ENCODE measurements around the gene FAM131A. TPM values are rescaled to one million over a fixed set of nuclear protein-coding genes. Genes with fewer than 3 reads are reported as not detected.
A peak's percentile ranks its signal among the peaks of the same experiment; 100 is the strongest.

Gene FAM131A
- total and polyA plus RNA-seq, 2 of the 4 experiments (the other 2 are of a cell fraction) = 10.8 to 19.5 TPM

- peak within 1 kb of the TSS; percentile 88 to 90 for H4K8ac ChIP-seq (ENCODE audit: low read depth in 2 of 2, low read length in 2 of 2)
- ATAC-seq (ENCODE audit: low read depth) = peak; percentile 80
- peak; percentile 94 for DNase-seq
- no TSS peak for BruUV-seq (replicated peaks)
- peak within 1 kb of the TSS; percentile 85 for H2AFZ ChIP-seq (replicated peaks; ENCODE audit: low read length, poor library complexity)
- H3K4me3 ChIP-seq (ENCODE audit: insufficient read depth, low read depth, low read length) = peak within 1 kb of the TSS; percentile 91
- in situ Hi-C loops (cut with MboI; ENCODE audit: low sequenced_read_pairs) (no loop called here), intact Hi-C loops (cut with micrococcal nuclease) (loop anchor here (1.0 to 2.0 kb wide), 2 partner anchors 15 to 48 kb away; partner anchors contain the start of gene PSMD2), dilution Hi-C loops (cut with HindIII; ENCODE audit: low sequenced_read_pairs, unreplicated experiment) (no loop called here)
- H4K91ac ChIP-seq (ENCODE audit: insufficient read depth, low read depth, low read length) = peak within 1 kb of the TSS; percentile 97
- peak within 1 kb of the TSS; percentile 99 for H3K27ac ChIP-seq (ENCODE audit: insufficient read depth, low read length)
- WGBS, 2 experiments (ENCODE audit: extremely low coverage in 2 of 2, insufficient read length in 1 of 2) = 0% methylated on average over 4 of the region's 40 CpGs; no CpG with 5 or more reads in 1 of the 2 experiments
- peaks cover 0 to 24% of the 10 kb centered on the region in 2 experiments; a peak in 2 of 4 replicates for H3K79me1 ChIP-seq (ENCODE audit: low read depth in 1 of 2, low read length in 2 of 2)
- peak within 1 kb of the TSS; percentile 95 for H3K14ac ChIP-seq (replicated peaks; ENCODE audit: low read depth, low read length)
- peaks cover 23% of the 10 kb centered on the region for H3K36me3 ChIP-seq (ENCODE audit: control insufficient read depth, insufficient read depth, low read length)
- peaks cover 15% of the 10 kb centered on the region for H3K9me1 ChIP-seq (ENCODE audit: insufficient read depth, low read length)
- peak within 1 kb of the TSS; percentile 98 for H3K9ac ChIP-seq (ENCODE audit: low read depth, low read length)
- peak within 1 kb of the TSS; percentile 97 for H3K4ac ChIP-seq (ENCODE audit: low read depth, low read length)
- H2AK5ac ChIP-seq (ENCODE audit: low read depth, low read length) = peak within 1 kb of the TSS; percentile 63
- H2BK15ac ChIP-seq (ENCODE audit: low read depth, low read length) = peak within 1 kb of the TSS; percentile 70; the same call in 1 of the 3 replicates
- TF ChIP-seq, protein P1, sequence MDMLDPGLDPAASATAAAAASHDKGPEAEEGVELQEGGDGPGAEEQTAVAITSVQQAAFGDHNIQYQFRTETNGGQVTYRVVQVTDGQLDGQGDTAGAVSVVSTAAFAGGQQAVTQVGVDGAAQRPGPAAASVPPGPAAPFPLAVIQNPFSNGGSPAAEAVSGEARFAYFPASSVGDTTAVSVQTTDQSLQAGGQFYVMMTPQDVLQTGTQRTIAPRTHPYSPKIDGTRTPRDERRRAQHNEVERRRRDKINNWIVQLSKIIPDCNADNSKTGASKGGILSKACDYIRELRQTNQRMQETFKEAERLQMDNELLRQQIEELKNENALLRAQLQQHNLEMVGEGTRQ (IDR thresholded peaks at IDR 0.05; ENCODE audit: low read depth, low read length) = peak; percentile 100
- peak; percentile 37; the same call in 1 of the 2 replicates for TF ChIP-seq FOS (IDR thresholded peaks at IDR 0.05; ENCODE audit: low read depth, low read length)
- no peak for TF ChIP-seq CEBPB (IDR thresholded peaks at IDR 0.05; ENCODE audit: low read depth, low read length)
- peak; percentile 89 for TF ChIP-seq POLR2A (IDR thresholded peaks at IDR 0.05; ENCODE audit: low read depth, low read length)
- TF ChIP-seq SMC3 (IDR thresholded peaks at IDR 0.05; ENCODE audit: low read depth, low read length) = no peak
- peak; percentile 69; the same call in 1 of the 2 replicates for TF ChIP-seq MXI1 (IDR thresholded peaks at IDR 0.05; ENCODE audit: borderline replicate concordance, low read depth, low read length)
- peak; percentile 73; the same call in 1 of the 2 replicates for TF ChIP-seq MAZ (IDR thresholded peaks at IDR 0.05; ENCODE audit: borderline replicate concordance, low read depth, low read length)
- TF ChIP-seq RCOR1 (IDR thresholded peaks at IDR 0.05; ENCODE audit: insufficient replicate concordance, low read length) = no peak
- TF ChIP-seq RFX5 (IDR thresholded peaks at IDR 0.05; ENCODE audit: low read depth, low read length) = no peak
- TF ChIP-seq MAFK (IDR thresholded peaks at IDR 0.05; ENCODE audit: low read depth, low read length) = no peak
- peak; percentile 69 for TF ChIP-seq BHLHE40 (IDR thresholded peaks at IDR 0.05; ENCODE audit: low read depth, low read length)
- H3K27me3 ChIP-seq (ENCODE audit: control insufficient read depth, insufficient read depth, low read length) = no peaks in the 10 kb centered on the region
- H2BK5ac ChIP-seq (ENCODE audit: low read depth, low read length, poor library complexity, severe bottlenecking) = peak within 1 kb of the TSS; percentile 99
- no peaks in the 10 kb centered on the region for H3K9me3 ChIP-seq (ENCODE audit: control insufficient read depth, insufficient read depth, low read length)
- peak within 1 kb of the TSS; percentile 97 for H3K4me2 ChIP-seq (ENCODE audit: low read depth, low read length)
- H2AK9ac ChIP-seq (replicated peaks; ENCODE audit: low read depth, low read length, poor library complexity) = peak within 1 kb of the TSS; percentile 100
- H3K56ac ChIP-seq (ENCODE audit: extremely low read depth, insufficient read depth, low read length) = peak within 1 kb of the TSS; percentile 85
- CTCF ChIA-PET = no interaction called here
- no peak within 1 kb of the TSS for H2BK20ac ChIP-seq (ENCODE audit: low read depth, low read length)
- H3K4me1 ChIP-seq (ENCODE audit: control insufficient read depth, insufficient read depth, low read length) = peaks cover 16% of the 10 kb centered on the region
- POLR2A ChIA-PET (ENCODE audit: unreplicated experiment) = no interaction called here
- peaks cover 44% of the 10 kb centered on the region for H4K20me1 ChIP-seq (ENCODE audit: insufficient read depth, low read length)
- H3K18ac ChIP-seq (ENCODE audit: low read depth, low read length) = peak within 1 kb of the TSS; percentile 87
- peak within 1 kb of the TSS; percentile 93 for H4K5ac ChIP-seq (ENCODE audit: low read depth, low read length)
- peak within 1 kb of the TSS; percentile 95 for H3K23ac ChIP-seq (ENCODE audit: low read depth, low read length)
- peak within 1 kb of the TSS; percentile 83 for H2BK120ac ChIP-seq (ENCODE audit: low read depth, low read length)
Measured at GRCh38 chr3:184314363-184314699, 23.1 kb upstream of the FAM131A start, which contains the start of gene EIF4G1. Gene EIF4G1 (plus strand): TSS chr3:184314606. CDS start chr3:184315797, 1,191 bp downstream.

Data from IMR-90 (cell line).